Medulla oblongata (tissue), 1 donor: Measurements from ENCODE around the gene AKNA.

ENCODE experiments used
- DNase-seq: peaks from one replicate; pipeline ENCODE4 v3.0.0-alpha.2; 2015; ENCODE audit errors: extremely low spot score

Gene AKNA

GRCh38 chr9:114362394-114362793, 25.4 kb downstream of the AKNA start:
- no peak for DNase-seq

GRCh38 chr9:114361542-114361941, 26.2 kb downstream of the AKNA start:
- DNase-seq: no peak

- DNase-seq: no peak
Observed at GRCh38 chr9:114359801-114360200, 28.0 kb downstream of the AKNA start.

- no peak for DNase-seq
Observed at GRCh38 chr9:114357911-114358328, 29.9 kb downstream of the AKNA start.

- no peak for DNase-seq
Observed at GRCh38 chr9:114357360-114357759, 30.4 kb downstream of the AKNA start.

GRCh38 chr9:114356792-114357191, 31.0 kb downstream of the AKNA start:
- no peak for DNase-seq

- no peak for DNase-seq
Observed at GRCh38 chr9:114355821-114356220, 32.0 kb downstream of the AKNA start.

GRCh38 chr9:114351932-114352331, 35.9 kb downstream of the AKNA start:
- DNase-seq: no peak

- no peak for DNase-seq
Observed at GRCh38 chr9:114350636-114351401, 37.0 kb downstream of the AKNA start.

- DNase-seq: no peak
Observed at GRCh38 chr9:114349713-114350480, 37.9 kb downstream of the AKNA start.

GRCh38 chr9:114348906-114349482, 38.8 kb downstream of the AKNA start:
- peak; percentile 75 for DNase-seq

- DNase-seq: no peak
Observed at GRCh38 chr9:114348261-114348905, 39.4 kb downstream of the AKNA start.

- DNase-seq: peak; percentile 88
Observed at GRCh38 chr9:114347675-114348074, 40.1 kb downstream of the AKNA start.

GRCh38 chr9:114346146-114346545, 41.6 kb downstream of the AKNA start:
- DNase-seq: no peak

GRCh38 chr9:114345493-114346065, 42.2 kb downstream of the AKNA start:
- DNase-seq: no peak

GRCh38 chr9:114344692-114345091, 43.1 kb downstream of the AKNA start:
- DNase-seq: no peak

- DNase-seq: no peak
Observed at GRCh38 chr9:114344188-114344566, 43.6 kb downstream of the AKNA start.

- DNase-seq: no peak
Observed at GRCh38 chr9:114343471-114344187, 44.2 kb downstream of the AKNA start.

- no peak for DNase-seq
Observed at GRCh38 chr9:114342755-114343440, 44.9 kb downstream of the AKNA start.

GRCh38 chr9:114341991-114342390, 45.8 kb downstream of the AKNA start:
- no peak for DNase-seq
